ENCODE data around the gene SLC47A2. TPM values are rescaled to one million over a fixed set of nuclear protein-coding genes. Genes with fewer than 3 reads are reported as not detected.
"Not testable (repeated sequence)": the region's sequence is repeated elsewhere in the genome, so short reads cannot be mapped to it uniquely, and the experiment has no call there.

Gene SLC47A2
- total and polyA plus RNA-seq, 7 experiments from 2014 or later: not detected

GRCh38 chr17:19671433-19671832 is 45.0 kb downstream of the SLC47A2 start:
- ATAC-seq (no peak), DNase-seq (no peak)
- H3K36me3 Mint-ChIP-seq: peaks cover 7 to 44% (median 20%) of the 10 kb centered on the region in 5 donors
- Histone ChIP-seq H3K4me3 (ENCODE audit: low read length) (no peak overlapping the region), H3K36me3 (ENCODE audit: control insufficient read depth in 2 of 3, insufficient read depth in 3 of 3, low read length in 3 of 3) (peaks cover 0 to 25% (median 7%) of the 10 kb centered on the region in 3 experiments), H3K9me3 (ENCODE audit: control insufficient read depth in 2 of 3, low read length in 3 of 3) (no peaks in the 10 kb centered on the region), H3K27me3 (ENCODE audit: control insufficient read depth in 2 of 2, insufficient read depth in 2 of 2, low read length in 2 of 2) (no peaks in the 10 kb centered on the region), H3K27ac (ENCODE audit: low read depth, low read length) (no peak overlapping the region), H3K4me1 (ENCODE audit: control insufficient read depth in 2 of 2, insufficient read depth in 2 of 2, low read length in 2 of 2) (no peaks in the 10 kb centered on the region)
- H3K27ac Mint-ChIP-seq: no peak overlapping the region
- no peaks in the 10 kb centered on the region for H3K27me3 Mint-ChIP-seq
- no peaks in the 10 kb centered on the region for H3K9me3 Mint-ChIP-seq
- ChIA-PET CTCF (interaction anchor here (0.5 to 1.2 kb wide), 2 partner anchors 15 to 743 kb away, joined by 4 to 6 read pairs; no protein-coding TSS in a partner anchor), POLR2A (no interaction called here)
- peaks cover 0 to 2% (median 0%) of the 10 kb centered on the region in 7 donors for H3K4me1 Mint-ChIP-seq
- H3K4me3 Mint-ChIP-seq: no peak overlapping the region
- intact Hi-C loops (cut with micrococcal nuclease): no loop called here

DNA sequence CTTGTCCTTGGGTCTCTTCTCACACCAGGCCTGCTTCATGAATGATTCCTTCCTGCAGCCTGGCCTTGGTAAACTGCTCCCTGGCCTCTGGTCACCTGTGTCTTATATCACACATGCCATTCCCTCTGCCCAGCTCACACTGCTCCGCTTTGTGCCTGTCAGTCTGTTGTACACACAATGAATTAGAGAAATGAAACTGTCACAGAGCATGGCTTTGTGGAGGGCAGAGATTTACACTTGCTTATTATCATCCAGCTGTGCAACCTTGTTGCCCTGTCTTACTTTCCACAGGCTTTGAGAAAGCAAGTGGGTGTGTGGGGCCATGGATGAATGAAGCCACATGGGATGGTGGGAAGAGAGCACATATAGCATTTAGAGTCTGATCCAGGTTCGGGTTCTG is 45.5 kb downstream of the SLC47A2 start:
- DNase-seq (no peak), ATAC-seq (no peak)
- H3K9me3 Mint-ChIP-seq: no peaks in the 10 kb centered on the region
- ChIA-PET POLR2A (no interaction called here), CTCF (interaction anchor here (1.2 kb wide), 1 partner anchor 15 kb away, joined by 4 read pairs; no protein-coding TSS in a partner anchor)
- intact Hi-C loops (cut with micrococcal nuclease): no loop called here
- peaks cover 0 to 2% (median 0%) of the 10 kb centered on the region in 7 donors for H3K4me1 Mint-ChIP-seq
- peaks cover 7 to 44% (median 18%) of the 10 kb centered on the region in 5 donors for H3K36me3 Mint-ChIP-seq
- peaks cover 0 to 25% (median 7%) of the 10 kb centered on the region in 3 experiments for H3K36me3 ChIP-seq (ENCODE audit: control insufficient read depth in 2 of 3, insufficient read depth in 3 of 3, low read length in 3 of 3)
- H3K27ac Mint-ChIP-seq: peak overlapping the region in 1 of 9 donors; percentile 32
- H3K27me3 ChIP-seq (ENCODE audit: control insufficient read depth in 2 of 2, insufficient read depth in 2 of 2, low read length in 2 of 2): no peaks in the 10 kb centered on the region
- no peaks in the 10 kb centered on the region for H3K4me1 ChIP-seq (ENCODE audit: control insufficient read depth in 2 of 2, insufficient read depth in 2 of 2, low read length in 2 of 2)
- H3K4me3 Mint-ChIP-seq: no peak overlapping the region
- H3K27ac ChIP-seq (ENCODE audit: low read depth, low read length): no peak overlapping the region
- no peak overlapping the region for H3K4me3 ChIP-seq (ENCODE audit: low read length)
- no peaks in the 10 kb centered on the region for H3K27me3 Mint-ChIP-seq
- no peaks in the 10 kb centered on the region for H3K9me3 ChIP-seq (ENCODE audit: control insufficient read depth in 2 of 3, low read length in 3 of 3)

DNA sequence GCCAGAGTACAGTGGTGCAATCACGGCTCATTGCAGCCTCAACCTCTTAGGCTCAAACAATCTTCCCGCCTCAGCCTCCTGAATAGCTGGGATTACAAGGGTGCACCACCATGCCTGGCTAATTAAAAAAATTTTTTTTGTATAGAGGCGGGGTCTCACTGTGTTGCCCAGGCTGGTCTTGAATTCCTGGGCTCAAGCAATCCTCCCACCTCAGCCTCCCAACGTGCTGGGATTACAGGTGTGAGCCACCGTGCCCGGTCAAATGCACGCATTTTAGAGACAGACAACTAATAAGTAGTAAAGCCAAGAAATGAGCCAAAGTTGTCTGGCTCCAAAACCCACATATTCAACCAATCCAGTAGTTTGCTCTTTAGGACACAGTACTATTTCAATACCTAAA is 46.7 kb downstream of the SLC47A2 start:
- H3K4me1 Mint-ChIP-seq; intact Hi-C loops (cut with micrococcal nuclease); H3K9me3 Mint-ChIP-seq; H3K27ac Mint-ChIP-seq; POLR2A ChIA-PET; H3K27me3 Mint-ChIP-seq; H3K4me1 ChIP-seq (ENCODE audit: control insufficient read depth in 2 of 2, insufficient read depth in 2 of 2, low read length in 2 of 2); DNase-seq; H3K9me3 ChIP-seq (ENCODE audit: control insufficient read depth in 2 of 3, low read length in 3 of 3); CTCF ChIA-PET; H3K4me3 ChIP-seq (ENCODE audit: low read length); ATAC-seq; H3K4me3 Mint-ChIP-seq; H3K27me3 ChIP-seq (ENCODE audit: control insufficient read depth in 2 of 2, insufficient read depth in 2 of 2, low read length in 2 of 2); H3K27ac ChIP-seq (ENCODE audit: low read depth, low read length): not testable (repeated sequence)
- peaks cover 7 to 48% (median 19%) of the 10 kb centered on the region in 5 donors for H3K36me3 Mint-ChIP-seq
- H3K36me3 ChIP-seq (ENCODE audit: control insufficient read depth in 2 of 3, insufficient read depth in 3 of 3, low read length in 3 of 3): peaks cover 0 to 37% (median 7%) of the 10 kb centered on the region in 3 experiments

DNA sequence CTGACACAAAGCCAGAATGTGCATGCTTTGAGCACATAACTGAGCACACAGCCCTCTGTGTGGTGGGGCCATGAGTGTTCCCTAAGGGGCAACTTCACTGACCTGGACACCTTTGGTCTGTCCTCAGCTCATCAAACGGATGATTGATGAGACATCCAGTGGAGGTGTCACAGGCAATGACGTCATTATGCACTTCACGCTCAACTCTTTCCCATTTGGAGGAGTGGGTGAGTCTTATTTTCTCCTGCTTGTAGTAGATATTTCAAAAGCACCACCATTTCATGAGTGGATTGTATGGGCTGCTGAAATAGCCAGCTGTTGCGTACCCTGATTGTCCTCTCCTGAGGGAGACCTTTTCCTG is 51.6 kb downstream of the SLC47A2 start:
- Histone ChIP-seq H3K27ac (ENCODE audit: low read depth, low read length) (no peak overlapping the region), H3K4me1 (ENCODE audit: control insufficient read depth in 2 of 2, insufficient read depth in 2 of 2, low read length in 2 of 2) (no peaks in the 10 kb centered on the region), H3K9me3 (ENCODE audit: control insufficient read depth in 2 of 3, low read length in 3 of 3) (no peaks in the 10 kb centered on the region), H3K27me3 (ENCODE audit: control insufficient read depth in 2 of 2, insufficient read depth in 2 of 2, low read length in 2 of 2) (no peaks in the 10 kb centered on the region), H3K36me3 (ENCODE audit: control insufficient read depth in 2 of 3, insufficient read depth in 3 of 3, low read length in 3 of 3) (peaks cover 0 to 42% (median 11%) of the 10 kb centered on the region in 3 experiments), H3K4me3 (ENCODE audit: low read length) (no peak overlapping the region)
- CTCF ChIA-PET: interaction anchor here (0.8 kb wide), 1 partner anchor 98 kb away, joined by 4 read pairs; no protein-coding TSS in a partner anchor
- Mint-ChIP-seq H3K4me1 (no peaks in the 10 kb centered on the region), H3K27me3 (no peaks in the 10 kb centered on the region), H3K4me3 (no peak overlapping the region), H3K27ac (peak overlapping the region in 1 of 9 donors; percentile 4), H3K36me3 (peaks cover 0 to 53% (median 18%) of the 10 kb centered on the region in 5 donors), H3K9me3 (no peaks in the 10 kb centered on the region)
- POLR2A ChIA-PET: interaction anchor here (0.6 to 0.7 kb wide), 2 partner anchors 16 to 61 kb away, joined by 3 read pairs; partner anchors contain the start of gene ALDH3A2
- intact Hi-C loops (cut with micrococcal nuclease): no loop called here
- DNase-seq: no peak
- ATAC-seq: no peak

DNA sequence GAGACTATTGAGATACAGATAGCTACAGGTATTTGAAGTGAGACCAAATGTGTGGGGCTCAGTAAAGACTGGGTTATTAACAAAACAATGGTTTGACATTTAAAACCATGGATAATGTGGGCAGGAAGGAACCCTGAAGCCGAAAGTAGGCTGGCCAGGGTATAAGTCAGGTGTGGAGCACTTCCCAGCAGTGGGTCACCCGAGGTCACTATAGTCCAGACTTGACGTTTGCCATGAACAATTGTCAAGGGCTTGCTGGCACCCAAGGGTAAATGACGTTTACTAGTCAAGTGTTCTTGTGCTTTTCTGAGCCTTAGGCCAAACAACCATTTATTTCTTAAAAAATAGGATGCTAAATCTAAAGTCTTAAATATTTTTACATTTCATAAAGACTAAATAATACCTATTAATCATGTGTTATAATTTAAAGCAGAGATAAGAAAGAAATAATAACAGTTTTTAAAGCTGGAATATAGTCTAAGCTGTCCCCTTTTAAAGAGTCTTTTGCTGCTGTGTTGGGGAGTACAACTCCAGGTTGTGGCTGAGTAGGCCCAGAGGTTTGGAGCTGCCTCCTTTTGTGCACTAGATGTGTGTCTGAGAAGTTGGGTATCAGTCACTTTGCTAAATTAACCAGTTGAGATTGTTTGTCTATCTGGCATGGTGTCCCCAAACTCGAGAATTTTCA is 52.1 kb downstream of the SLC47A2 start:
- ChIA-PET POLR2A (interaction anchor here (0.6 to 0.7 kb wide), 2 partner anchors 22 to 62 kb away, joined by 3 read pairs; no protein-coding TSS in a partner anchor), CTCF (no interaction called here)
- DNase-seq: no peak
- H3K4me3 Mint-ChIP-seq: no peak overlapping the region
- Histone ChIP-seq H3K36me3 (ENCODE audit: control insufficient read depth in 2 of 3, insufficient read depth in 3 of 3, low read length in 3 of 3) (peaks cover 0 to 37% (median 11%) of the 10 kb centered on the region in 3 experiments), H3K27me3 (ENCODE audit: control insufficient read depth in 2 of 2, insufficient read depth in 2 of 2, low read length in 2 of 2) (no peaks in the 10 kb centered on the region), H3K4me3 (ENCODE audit: low read length) (no peak overlapping the region), H3K9me3 (ENCODE audit: control insufficient read depth in 2 of 3, low read length in 3 of 3) (no peaks in the 10 kb centered on the region), H3K27ac (ENCODE audit: low read depth, low read length) (no peak overlapping the region), H3K4me1 (ENCODE audit: control insufficient read depth in 2 of 2, insufficient read depth in 2 of 2, low read length in 2 of 2) (no peaks in the 10 kb centered on the region)
- peaks cover 0 to 56% (median 18%) of the 10 kb centered on the region in 5 donors for H3K36me3 Mint-ChIP-seq
- H3K27ac Mint-ChIP-seq: peak overlapping the region in 1 of 9 donors; percentile 31
- H3K9me3 Mint-ChIP-seq: no peaks in the 10 kb centered on the region
- intact Hi-C loops (cut with micrococcal nuclease): no loop called here
- no peaks in the 10 kb centered on the region for H3K27me3 Mint-ChIP-seq
- no peak for ATAC-seq
- peaks cover 0 to 1% (median 0%) of the 10 kb centered on the region in 7 donors for H3K4me1 Mint-ChIP-seq

GRCh38 chr17:19663097-19663496 is 53.3 kb downstream of the SLC47A2 start:
- CTCF ChIA-PET: no interaction called here
- Histone ChIP-seq H3K9me3 (ENCODE audit: control insufficient read depth in 2 of 3, low read length in 3 of 3) (no peaks in the 10 kb centered on the region), H3K27ac (ENCODE audit: low read depth, low read length) (no peak overlapping the region), H3K4me1 (ENCODE audit: control insufficient read depth in 2 of 2, insufficient read depth in 2 of 2, low read length in 2 of 2) (no peaks in the 10 kb centered on the region), H3K36me3 (ENCODE audit: control insufficient read depth in 2 of 3, insufficient read depth in 3 of 3, low read length in 3 of 3) (peaks cover 0 to 37% (median 11%) of the 10 kb centered on the region in 3 experiments), H3K27me3 (ENCODE audit: control insufficient read depth in 2 of 2, insufficient read depth in 2 of 2, low read length in 2 of 2) (no peaks in the 10 kb centered on the region), H3K4me3 (ENCODE audit: low read length) (no peak overlapping the region)
- H3K27me3 Mint-ChIP-seq: no peaks in the 10 kb centered on the region
- no peaks in the 10 kb centered on the region for H3K9me3 Mint-ChIP-seq
- no peak overlapping the region for H3K27ac Mint-ChIP-seq
- POLR2A ChIA-PET: no interaction called here
- intact Hi-C loops (cut with micrococcal nuclease): no loop called here
- ATAC-seq (no peak), DNase-seq (no peak)
- peaks cover 0 to 2% (median 0%) of the 10 kb centered on the region in 7 donors for H3K4me1 Mint-ChIP-seq
- no peak overlapping the region for H3K4me3 Mint-ChIP-seq
- peaks cover 0 to 59% (median 19%) of the 10 kb centered on the region in 5 donors for H3K36me3 Mint-ChIP-seq

Data from naive thymus-derived CD4-positive, alpha-beta T cell (primary cell).